HG03039 (cell line): ENCODE data around the gene JTB.

Experiments
- ATAC-seq: cut with Tn5 transposase; IDR thresholded peaks from one replicate; pipeline ENCODE4 v1.9.1; 2021; ENCODE audit warnings: mild to moderate bottlenecking, moderate library complexity; ENCODE audit not compliant: unreplicated experiment

JTB gene

DNA sequence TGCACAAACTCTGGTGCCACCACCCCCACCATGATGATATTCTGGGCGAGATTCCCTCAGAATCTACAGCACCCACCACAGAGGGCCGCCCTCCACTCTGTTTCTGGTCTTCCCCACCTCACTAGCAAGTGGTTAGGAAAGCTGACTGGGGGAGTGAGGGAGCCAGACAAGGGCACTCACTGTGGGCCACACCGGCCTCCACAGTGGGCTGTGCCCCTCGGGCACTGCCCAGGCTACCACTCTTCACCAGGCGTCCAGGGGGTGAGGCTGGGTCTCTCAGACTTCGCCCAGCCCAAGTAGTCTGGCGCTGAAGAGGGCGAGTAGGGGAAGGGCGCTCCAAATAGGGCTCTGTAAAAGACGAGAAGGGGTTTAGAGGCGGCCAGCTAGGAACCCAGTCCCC is 43.5 kb downstream of the JTB start:
- no peak for ATAC-seq

DNA sequence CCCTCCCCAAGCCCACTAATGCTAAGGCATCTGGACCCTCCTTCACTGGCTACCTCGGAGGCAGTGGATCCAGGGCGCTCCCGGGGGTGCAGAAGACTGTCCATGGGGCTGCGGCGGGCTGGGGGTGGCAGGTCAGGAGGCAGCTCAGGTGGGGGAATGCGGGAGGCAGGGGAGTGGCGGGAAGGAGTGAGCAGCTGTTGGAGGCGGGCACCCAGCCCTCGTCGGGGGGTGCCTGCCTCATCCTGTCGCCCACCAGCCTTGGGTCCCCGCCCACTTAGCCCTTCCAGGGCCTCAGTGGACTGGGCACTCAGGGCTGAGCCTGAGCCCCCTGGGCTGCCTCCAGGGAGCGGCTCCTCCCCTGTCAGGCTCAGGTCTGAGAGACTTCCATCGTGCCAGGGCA is 44.0 kb downstream of the JTB start:
- no peak for ATAC-seq

DNA sequence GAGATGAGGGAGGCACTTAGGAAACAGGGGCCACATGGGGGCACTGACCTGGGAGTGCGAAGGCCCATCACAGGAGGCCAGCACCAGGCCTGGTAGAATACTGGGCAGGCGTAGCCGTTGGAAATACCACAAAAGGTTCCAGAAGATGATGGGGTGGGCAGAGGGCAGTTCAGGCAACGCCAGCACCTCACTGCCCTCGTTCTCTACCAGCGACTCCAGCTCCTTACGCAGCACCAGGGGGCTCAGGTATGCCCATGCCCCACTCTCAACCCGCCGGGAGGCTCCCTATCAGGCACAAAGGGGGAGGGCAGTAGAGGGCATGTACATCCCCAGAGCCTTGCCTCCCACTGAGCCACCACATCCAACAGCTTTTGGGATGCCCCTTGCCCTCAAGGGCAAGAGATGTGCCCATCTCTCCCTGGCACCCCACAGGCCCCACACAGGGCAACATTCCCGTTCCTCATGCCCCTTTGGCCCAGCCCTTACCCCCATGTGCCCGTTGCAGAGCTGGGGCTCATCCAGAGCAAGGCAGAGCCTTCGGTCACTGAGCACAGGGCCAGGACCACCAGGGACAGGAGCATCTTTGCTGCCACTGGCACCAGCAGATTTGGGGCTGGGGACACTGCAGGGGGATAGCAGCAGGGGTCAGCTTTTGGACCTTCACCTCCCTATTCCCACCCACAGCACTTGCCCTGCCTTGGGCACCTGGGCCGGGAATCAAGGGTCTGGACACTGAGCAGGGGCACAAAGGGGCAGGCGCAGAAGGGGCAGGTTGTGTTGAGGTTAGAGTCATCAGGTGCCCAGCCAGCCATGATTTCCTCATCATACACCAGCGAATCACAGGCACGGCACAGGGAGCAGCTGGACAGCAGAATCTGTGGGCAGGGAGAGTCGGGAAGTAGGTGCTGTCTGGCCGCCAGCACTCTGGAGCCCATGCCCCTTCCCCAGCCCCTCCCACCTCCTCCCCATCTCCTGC is 45.0 kb downstream of the JTB start:
- ATAC-seq, result no peak

DNA sequence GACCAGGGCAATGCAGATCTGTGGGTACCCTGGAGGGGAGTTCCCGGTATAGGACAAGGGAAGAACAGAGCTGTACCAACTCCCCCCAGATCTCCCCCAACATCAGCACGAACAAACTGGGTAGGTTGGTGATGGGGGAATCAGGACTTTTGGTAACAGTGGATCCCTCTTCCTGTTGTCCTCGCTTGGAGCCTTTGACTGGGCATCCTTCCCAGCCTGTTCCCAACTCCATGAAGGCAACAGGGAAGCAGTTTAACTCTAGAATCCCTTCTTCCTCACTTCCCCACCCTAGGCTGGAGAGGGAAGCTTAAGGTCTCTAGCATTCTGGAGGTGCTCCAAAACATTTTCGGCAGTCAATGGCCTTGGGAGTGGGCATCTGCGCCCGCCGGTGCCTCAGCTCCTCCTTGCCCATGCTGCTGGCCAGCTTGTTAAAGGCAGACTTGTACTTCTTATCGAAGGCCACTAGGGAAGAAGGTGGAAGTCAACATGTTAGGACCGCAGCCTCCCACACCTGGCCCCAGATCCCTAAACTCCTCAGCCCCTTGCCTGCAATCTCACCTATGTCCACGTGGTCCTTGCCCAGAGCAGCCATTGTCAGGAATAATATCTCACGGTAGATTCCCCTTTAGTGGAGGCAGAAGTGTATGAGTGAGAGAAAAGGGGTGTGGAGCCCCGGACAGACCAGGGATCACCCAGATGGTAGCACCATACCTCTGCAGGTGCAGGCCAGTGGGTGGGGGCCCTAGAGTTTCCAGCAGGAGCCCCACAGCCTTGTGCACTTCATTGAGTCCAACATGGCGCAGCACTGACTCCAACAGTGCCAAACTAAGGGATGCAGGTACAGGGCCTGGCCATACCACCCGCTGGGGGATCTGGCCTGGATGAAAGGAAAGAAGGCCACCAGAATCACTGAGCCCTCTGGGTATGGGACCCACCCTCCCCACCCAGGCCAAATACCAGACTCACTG is 47.2 kb downstream of the JTB start:
- ATAC-seq, result no peak

DNA sequence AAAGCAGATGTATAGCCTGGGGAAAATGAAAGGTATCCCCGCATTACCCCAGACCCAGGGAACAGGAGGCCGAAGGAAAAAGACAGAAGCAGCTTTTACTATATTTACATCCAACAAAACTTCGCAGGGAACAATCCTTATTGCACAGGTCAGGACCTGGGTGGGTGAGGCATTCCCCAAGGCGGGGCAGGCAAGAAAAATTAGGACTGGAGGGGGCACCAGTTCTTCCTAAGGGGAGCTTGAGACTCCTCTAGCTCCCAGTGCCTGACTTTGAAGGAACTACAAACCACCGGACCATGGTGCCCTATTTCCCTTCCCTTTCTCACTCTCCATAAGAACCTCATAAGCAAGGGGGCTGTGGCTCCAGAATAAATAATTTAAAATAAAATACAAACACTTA is 48.0 kb downstream of the JTB start:
- no peak for ATAC-seq

DNA sequence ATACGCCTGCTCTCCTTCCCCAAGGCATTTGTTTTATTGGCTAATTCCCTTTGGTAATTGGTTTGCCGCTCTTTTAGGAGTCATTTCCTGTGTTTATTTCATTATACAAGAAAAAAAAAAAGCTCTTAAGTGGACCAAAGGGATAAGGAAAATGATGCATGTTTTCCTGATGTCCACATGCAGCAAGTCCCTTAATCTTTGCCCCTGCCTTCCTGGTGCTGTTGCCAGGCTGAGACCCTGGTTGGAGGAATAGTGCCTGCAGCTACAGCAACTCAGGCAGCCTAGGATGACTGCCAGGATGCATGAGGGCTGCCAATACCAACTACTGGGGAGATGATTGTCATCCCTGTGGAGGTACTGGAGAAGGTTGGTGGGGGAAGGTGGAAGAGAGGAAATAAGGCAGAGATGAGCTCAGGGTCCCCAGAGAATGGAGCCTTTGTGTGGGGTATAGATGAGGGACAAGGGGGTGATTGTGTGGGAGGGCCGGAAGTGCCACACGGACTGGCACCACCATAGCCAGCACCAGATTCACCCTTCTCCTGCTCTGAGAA is 48.6 kb downstream of the JTB start:
- no peak for ATAC-seq

DNA sequence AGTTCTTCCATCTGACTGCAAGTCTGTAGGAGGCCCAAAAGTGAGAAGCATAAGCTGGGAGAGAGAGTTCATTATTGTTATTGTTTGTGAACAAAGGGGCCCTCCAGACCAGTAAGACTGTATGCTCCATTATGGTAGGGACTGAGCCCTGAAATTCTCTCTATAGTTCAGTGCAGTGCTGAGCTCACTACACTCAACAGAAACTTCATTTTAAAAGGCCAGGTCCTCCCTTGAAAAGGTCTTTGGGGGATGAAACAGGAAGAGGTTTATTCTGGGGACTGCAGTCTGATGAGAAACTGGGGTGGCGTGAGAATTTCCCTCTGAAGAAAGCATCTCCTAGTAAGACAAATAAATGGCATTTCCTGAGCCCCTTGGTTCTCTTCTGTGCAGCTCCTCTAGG is 49.2 kb downstream of the JTB start:
- no peak for ATAC-seq

DNA sequence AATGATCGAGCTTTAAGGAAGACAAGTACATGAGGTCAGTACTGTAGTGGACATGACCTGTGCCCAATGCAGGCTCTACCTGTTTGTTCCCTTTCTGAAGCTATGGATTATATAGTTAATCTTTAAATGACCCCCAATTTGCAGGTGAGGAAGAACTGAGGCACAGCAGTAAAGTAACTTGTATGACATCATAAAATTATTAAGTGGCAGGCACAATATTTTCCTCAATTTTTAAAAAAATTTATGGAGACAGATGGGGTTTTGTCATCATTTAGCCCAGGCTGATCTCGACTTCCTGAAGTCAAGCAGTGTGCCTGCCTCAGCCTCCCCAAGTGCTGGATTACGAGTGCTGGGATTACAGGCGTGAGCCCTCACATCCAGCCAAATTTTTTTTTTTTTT is 51.1 kb downstream of the JTB start:
- ATAC-seq, result no peak
